Mesodermal cell (in vitro differentiated cells): ENCODE measurements around the gene PTH. TPM values are rescaled to one million over a fixed set of nuclear protein-coding genes. Genes with fewer than 3 reads are reported as not detected.

Source experiments
- H3K27ac ChIP-seq: 2 replicates; pipeline ENCODE4 v1.7.0; 2013; ENCODE audit warnings: mild to moderate bottlenecking, low read depth, low read length, moderate library complexity; ENCODE audit not compliant: severe bottlenecking
- H3K36me3 ChIP-seq: 2 replicates; pipeline ENCODE4 v1.7.1; 2013; ENCODE audit warnings: mild to moderate bottlenecking, low read length, moderate library complexity; ENCODE audit not compliant: control insufficient read depth, insufficient read depth
- H3K4me1 ChIP-seq: one replicate; pipeline ENCODE4 v1.7.1; 2013; ENCODE audit warnings: mild to moderate bottlenecking, low read length; ENCODE audit not compliant: insufficient read depth, control insufficient read depth, poor library complexity, severe bottlenecking
- H3K4me3 ChIP-seq: 2 replicates; pipeline ENCODE4 v1.7.0; 2013; ENCODE audit warnings: low read length, control low read depth, mild to moderate bottlenecking; ENCODE audit not compliant: insufficient read depth, poor library complexity, severe bottlenecking; ENCODE audit errors: extremely low read depth
- H3K9me3 ChIP-seq: 2 replicates; pipeline ENCODE4 v1.7.1; 2013; ENCODE audit warnings: mild to moderate bottlenecking, low read length, moderate library complexity; ENCODE audit not compliant: control insufficient read depth
- WGBS, 2 experiments: methylation state at CpG; one replicate each; pipeline ENCODE4 v1.1.5; 2013; ENCODE audit warnings: missing lambda C conversion rate in 2 of 2; ENCODE audit not compliant: insufficient coverage in 2 of 2; 5-methylcytosine and 5-hydroxymethylcytosine counted together
- polyA plus RNA-seq, 2 experiments: library from polyadenylated mRNA; stranded (reverse); fragments of 50-300 nt; gene quantifications; one replicate each; pipeline ENCODE4 v1.2.3, GENCODE V29; 2013

The PTH gene
- not detected for polyA plus RNA-seq (2013, experiment 1 of 2)
- not detected for polyA plus RNA-seq (2013, experiment 2 of 2)

DNA sequence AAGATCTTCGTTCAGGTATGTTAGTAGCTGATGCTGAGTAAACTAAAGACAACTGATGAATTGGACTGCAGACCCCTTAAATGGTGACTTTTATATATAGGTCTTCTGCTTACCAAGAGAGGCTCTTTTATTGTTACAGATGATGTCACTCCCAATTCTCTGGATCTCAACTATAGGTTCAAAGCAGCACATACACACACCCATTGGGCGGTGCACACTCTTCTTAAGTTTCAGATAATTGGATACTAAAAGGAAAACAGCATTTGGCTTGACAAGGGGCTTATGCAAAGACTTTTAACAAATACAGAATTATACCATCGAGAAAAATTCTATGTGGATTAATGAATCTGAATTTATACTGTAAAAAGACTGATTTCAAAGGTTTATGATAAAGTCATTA is at the start of gene PTH:
PTH (minus strand) TSS at position 69 of the 400 bp plus-strand sequence. CDS start 3,142 bp downstream, outside the sequence.
- no CpG with 5 or more reads among the region's 3 CpGs for WGBS, 2 experiments
- Histone ChIP-seq H3K4me1 (peaks cover 7% of the 10 kb centered on the region), H3K9me3 (no peaks in the 10 kb centered on the region), H3K27ac (no peak within 1 kb of the TSS), H3K36me3 (no peaks in the 10 kb centered on the region), H3K4me3 (no peak within 1 kb of the TSS)

DNA sequence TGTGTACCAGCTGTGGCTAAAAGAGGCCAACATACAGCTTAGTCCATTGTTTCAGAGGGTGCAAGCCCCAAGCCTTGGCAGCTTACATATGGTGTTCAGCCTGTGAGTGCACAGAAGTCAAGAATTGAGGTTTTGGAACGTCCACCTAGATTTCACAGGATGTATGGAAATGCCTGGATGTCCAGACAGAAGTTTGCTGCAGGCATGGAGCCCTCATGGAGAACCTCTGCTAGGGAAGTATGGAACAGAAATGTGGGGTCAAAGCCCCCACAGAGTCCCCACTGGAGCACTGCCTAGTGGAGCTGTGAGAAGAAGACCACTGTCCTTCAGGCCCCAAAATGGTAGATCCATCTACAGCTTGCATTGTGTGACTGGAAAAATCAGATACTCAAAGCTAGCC is 42.2 kb upstream of the PTH start:
- 45 to 57% methylated on average over 1 of the region's 1 CpG for WGBS, 2 experiments
- Histone ChIP-seq H3K27ac (no peak overlapping the region), H3K4me1 (no peaks in the 10 kb centered on the region), H3K36me3 (no peaks in the 10 kb centered on the region), H3K9me3 (peaks cover 12% of the 10 kb centered on the region), H3K4me3 (no peak overlapping the region)

DNA sequence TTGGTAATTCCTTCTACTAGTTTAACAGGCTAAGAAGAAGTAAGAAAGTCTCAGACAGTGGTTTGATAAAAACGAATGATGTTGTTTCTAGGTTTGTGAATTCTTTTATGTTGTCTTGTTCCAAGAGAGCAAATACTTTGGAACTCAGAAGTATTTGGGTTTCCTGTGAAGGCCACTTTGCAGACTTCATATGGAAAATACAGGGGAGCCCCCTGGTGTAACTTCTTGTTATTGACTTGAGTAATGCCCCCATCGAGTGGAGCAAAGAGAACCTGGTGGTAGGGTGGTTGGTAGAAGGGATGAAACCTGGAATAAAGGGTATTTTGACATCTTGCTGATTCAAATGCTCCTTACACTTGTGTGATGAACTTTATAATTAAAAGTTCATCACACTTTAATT is 40.0 kb upstream of the PTH start:
- Histone ChIP-seq H3K4me3 (no peak overlapping the region), H3K4me1 (no peaks in the 10 kb centered on the region), H3K27ac (no peak overlapping the region), H3K36me3 (no peaks in the 10 kb centered on the region), H3K9me3 (peaks cover 12% of the 10 kb centered on the region)
- WGBS, 2 experiments = 67 to 80% methylated on average over 1 of the region's 2 CpGs

DNA sequence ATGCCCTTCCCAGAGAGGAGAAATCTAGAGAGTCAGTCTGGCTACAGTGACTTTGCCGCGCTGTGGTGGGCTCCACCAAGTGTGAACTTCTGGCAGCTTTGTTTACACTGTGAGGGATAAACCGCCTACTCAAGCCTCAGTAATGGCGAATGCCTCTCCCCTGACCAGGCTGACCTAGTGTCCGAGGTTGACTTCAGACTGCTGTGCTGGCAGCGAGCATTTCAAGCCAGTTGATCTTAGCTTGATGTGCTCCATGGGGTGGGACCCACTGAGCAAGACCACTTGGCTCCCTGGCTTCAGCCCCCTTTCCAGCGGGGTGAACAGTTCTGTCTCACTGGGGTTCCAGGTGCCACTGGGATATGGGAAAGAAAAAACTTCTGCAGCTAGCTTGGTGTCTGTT is 38.6 kb upstream of the PTH start:
- no peaks in the 10 kb centered on the region for H3K36me3 ChIP-seq
- H3K4me1 ChIP-seq = no peaks in the 10 kb centered on the region
- H3K4me3 ChIP-seq = no peak overlapping the region
- H3K27ac ChIP-seq = no peak overlapping the region
- WGBS, 2 experiments = 80 to 86% methylated on average over 7 of the region's 7 CpGs
- H3K9me3 ChIP-seq = peaks cover 12% of the 10 kb centered on the region

DNA sequence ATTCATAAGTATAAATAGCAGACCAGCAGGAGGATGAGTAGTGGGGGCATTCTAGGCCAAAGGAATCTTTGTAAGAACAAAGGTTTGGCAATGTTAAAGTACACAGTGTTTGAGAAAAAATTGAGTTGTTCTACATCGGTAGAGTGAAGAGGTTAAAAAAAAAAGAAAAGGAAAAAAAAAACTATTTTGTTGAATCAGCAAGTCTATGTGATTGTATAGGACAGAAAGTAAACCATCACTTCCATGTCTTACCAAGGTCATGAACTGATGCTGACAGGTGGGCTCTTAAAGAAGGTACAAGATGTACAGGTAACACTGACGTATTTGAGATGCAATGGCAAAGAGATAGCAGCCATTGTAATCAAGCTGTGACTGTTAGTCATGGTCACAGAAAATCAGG is 29.5 kb upstream of the PTH start:
- H3K36me3 ChIP-seq = no peaks in the 10 kb centered on the region
- H3K4me3 ChIP-seq = no peak overlapping the region
- H3K27ac ChIP-seq = no peak overlapping the region
- no peaks in the 10 kb centered on the region for H3K4me1 ChIP-seq
- H3K9me3 ChIP-seq = no peaks in the 10 kb centered on the region
- whole genome bisulfite sequencing, 2 experiments = 89 to 94% methylated on average over 1 to 2 of the region's 2 CpGs

DNA sequence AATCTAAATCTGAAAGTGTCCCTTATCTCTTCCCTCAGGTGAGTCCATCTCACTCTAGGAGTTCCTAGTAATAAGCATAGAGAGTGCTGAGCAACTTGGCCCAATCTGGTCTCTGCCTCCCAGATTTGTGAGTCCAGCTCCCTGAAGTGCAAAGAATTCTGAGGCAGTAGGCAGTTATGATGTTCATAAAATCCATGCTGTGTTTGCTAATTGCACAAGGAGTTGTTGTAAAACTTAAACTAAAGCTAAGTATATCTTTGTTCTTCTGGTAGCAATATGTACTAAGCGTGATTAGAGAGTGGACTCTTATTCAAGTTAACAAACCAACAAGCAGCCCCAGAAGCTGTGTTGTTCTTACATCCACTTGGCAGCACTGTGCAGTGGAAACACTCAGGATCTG is 7.6 kb upstream of the PTH start:
- no peaks in the 10 kb centered on the region for H3K9me3 ChIP-seq
- H3K4me1 ChIP-seq = no peaks in the 10 kb centered on the region
- no peaks in the 10 kb centered on the region for H3K36me3 ChIP-seq
- WGBS, 2 experiments = no CpG with 5 or more reads among the region's 1 CpG
- H3K27ac ChIP-seq = no peak overlapping the region
- H3K4me3 ChIP-seq = no peak overlapping the region

DNA sequence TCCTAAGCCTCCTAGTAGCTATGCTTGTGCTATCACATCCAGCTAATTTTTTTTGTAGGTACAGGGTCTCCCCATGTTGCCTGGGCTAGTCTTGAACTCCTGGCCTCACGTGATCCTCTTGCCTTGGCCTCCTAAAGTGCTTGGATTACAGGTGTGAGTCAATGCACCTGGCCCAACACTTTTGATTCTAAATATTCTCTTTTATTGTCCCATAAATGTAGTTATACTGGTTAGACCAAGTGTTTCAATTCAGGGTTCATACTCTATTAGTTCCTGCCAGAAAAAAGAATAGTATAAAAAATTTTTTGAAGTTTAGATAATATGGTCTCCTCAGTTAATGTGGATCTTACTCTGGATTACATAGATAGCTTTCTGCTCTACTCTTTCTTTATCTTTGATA is 6.7 kb upstream of the PTH start:
- Histone ChIP-seq H3K4me3 (no peak overlapping the region), H3K27ac (no peak overlapping the region), H3K4me1 (no peaks in the 10 kb centered on the region), H3K9me3 (no peaks in the 10 kb centered on the region), H3K36me3 (no peaks in the 10 kb centered on the region)
- 100% methylated on average over 1 of the region's 1 CpG for WGBS, 2 experiments

DNA sequence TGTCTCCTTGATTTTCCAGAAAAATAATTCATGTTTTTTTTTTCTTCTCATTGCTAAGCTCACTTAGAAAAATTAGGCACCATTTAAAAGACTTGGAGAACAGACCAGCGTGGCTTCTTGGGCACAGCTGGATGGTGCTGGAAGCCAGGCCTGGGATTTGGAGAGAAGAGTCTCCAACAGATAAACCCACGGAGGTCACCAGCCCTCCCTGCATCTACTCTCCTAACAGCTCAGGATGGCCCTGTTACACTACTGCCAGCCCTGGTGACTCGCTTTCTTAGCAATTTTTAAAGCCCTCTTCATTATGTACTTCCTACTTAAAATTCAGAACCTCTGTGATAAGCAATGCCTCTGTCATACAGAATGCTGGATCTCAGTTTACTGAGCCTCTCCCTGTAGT is 1.7 kb downstream of the PTH start:
- no peak overlapping the region for H3K27ac ChIP-seq
- H3K9me3 ChIP-seq = no peaks in the 10 kb centered on the region
- H3K4me3 ChIP-seq = no peak overlapping the region
- peaks cover 7% of the 10 kb centered on the region for H3K4me1 ChIP-seq
- H3K36me3 ChIP-seq = no peaks in the 10 kb centered on the region
- WGBS, 2 experiments = 44 to 55% methylated on average over 2 of the region's 3 CpGs

DNA sequence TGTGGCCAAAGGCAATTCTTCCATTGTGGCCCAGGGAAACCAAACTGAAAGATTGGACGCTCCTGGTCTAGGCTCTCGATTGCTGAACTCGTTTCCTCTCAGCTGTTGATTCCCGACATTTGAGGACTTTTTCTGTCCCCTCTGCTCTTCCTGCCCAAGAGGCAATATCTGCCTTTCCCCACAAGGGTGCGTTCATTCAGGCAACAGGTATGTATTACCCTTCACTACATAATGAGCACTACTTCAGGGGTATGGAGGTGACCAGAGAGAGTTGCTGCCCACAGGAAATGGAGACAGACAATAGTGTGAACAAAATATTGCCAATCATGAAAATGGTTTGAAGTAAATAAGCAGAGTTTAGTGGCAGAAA is 8.2 kb downstream of the PTH start:
- H3K9me3 ChIP-seq = no peaks in the 10 kb centered on the region
- no peaks in the 10 kb centered on the region for H3K4me1 ChIP-seq
- no peak overlapping the region for H3K4me3 ChIP-seq
- no peak overlapping the region for H3K27ac ChIP-seq
- H3K36me3 ChIP-seq = no peaks in the 10 kb centered on the region
- WGBS, 2 experiments = 89 to 100% methylated on average over 2 to 4 of the region's 5 CpGs

DNA sequence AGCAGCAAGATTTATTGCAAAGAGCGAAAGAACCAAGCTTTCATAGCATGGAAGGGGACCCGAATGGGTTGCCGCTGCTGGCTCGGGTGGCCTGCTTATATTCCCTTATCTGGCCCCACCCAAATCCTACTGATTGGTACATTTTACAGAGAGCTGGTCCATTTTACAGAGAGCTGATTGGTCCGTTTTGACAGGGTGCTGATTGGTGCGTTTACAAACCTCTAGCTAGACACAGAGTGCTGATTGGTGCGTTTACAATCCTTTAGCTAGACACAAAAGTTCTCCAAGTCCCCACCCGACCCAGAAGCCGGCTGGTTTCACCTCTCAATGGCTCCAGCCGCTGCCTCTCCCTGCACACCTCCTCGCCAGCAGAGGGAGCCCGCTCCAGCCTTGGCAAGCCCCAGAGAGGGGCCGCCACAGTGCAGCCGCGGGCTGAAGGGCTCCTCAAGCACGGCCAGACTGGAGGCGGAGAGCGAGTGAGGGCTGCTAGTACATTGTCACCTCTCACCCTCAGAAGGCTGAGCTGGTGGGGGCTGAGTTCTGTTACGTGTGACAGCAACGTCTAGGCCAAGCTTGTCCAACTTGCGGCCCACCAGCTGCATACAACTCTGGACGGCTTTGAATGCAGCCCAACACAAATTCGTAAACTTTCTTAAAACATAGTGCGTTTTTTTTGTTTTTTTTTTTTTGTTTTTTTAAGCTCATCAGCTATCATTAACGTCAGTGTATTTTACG is 8.7 kb downstream of the PTH start:
- Histone ChIP-seq H3K27ac (no peak overlapping the region), H3K4me3 (no peak overlapping the region), H3K9me3 (no peaks in the 10 kb centered on the region), H3K36me3 (no peaks in the 10 kb centered on the region), H3K4me1 (no peaks in the 10 kb centered on the region)
- 83 to 91% methylated on average over 20 to 26 of the region's 26 CpGs for WGBS, 2 experiments

DNA sequence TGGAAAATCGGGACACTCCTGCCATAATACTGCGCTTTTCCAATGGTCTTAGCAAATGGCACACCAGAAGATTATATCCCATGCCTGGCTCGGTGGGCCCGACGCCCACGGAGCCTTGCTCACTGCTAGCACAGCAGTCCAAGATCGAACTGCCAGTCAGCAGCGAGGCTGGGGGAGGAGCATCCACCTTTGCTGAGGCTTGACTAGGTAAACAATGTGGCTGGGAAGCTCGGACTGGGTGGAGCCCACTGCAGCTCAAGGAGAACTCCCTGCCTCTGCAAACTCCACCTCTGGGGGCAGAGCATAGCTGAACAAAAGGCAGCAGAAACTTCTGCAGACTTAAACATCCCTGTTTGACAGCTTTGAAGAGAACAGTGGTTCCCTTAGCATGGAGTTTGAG is 15.6 kb downstream of the PTH start:
- Histone ChIP-seq H3K4me1 (no peaks in the 10 kb centered on the region), H3K4me3 (no peak overlapping the region), H3K9me3 (peaks cover 4% of the 10 kb centered on the region), H3K36me3 (no peaks in the 10 kb centered on the region), H3K27ac (no peak overlapping the region)
- WGBS, 2 experiments = 90 to 94% methylated on average over 9 of the region's 9 CpGs
